Gastroesophageal sphincter (tissue), 4 donors: ENCODE data around the gene SATB1. TPM values are rescaled to one million over a fixed set of nuclear protein-coding genes. Genes with fewer than 3 reads are reported as not detected.

ENCODE experiments used
- ATAC-seq: fragments of 150-250 bp; one replicate; pipeline ENCODE4 v1.9.1; 2016; ENCODE audit warnings: mild to moderate bottlenecking, moderate library complexity
- H3K27ac ChIP-seq, 4 donors: fragments of 200-600 bp; sonication (generic) in 3 of 4; 1 replicate in 3 of 4; 2 replicates in 1 of 4; pipeline ENCODE4 v1.5.1; 2016 to 2019
- H3K27me3 ChIP-seq: fragments of 200-600 bp; sonication (generic); one replicate; pipeline ENCODE4 v1.5.1; 2019
- H3K36me3 ChIP-seq, 2 donors: fragments of 200-600 bp; sonication (generic); one replicate each; pipeline ENCODE4 v1.5.1; 2019; ENCODE audit warnings: control low read depth in 1 of 2
- H3K4me1 ChIP-seq, 3 donors: fragments of 200-600 bp; sonication (generic); 1 replicate in 2 of 3; 2 replicates in 1 of 3; pipeline ENCODE4 v1.5.1; 2016 to 2019; ENCODE audit warnings: control low read depth in 2 of 3
- H3K4me3 ChIP-seq, 2 donors: fragments of 200-600 bp; sonication (generic); one replicate each; pipeline ENCODE4 v1.5.1; 2019; ENCODE audit warnings: mild to moderate bottlenecking in 1 of 2, moderate library complexity in 1 of 2
- H3K9me3 ChIP-seq, 3 donors: fragments of 200-600 bp; sonication (generic); one replicate each; pipeline ENCODE4 v1.5.1; 2017 to 2019; ENCODE audit warnings: control low read depth in 2 of 3
- EP300 ChIP-seq: sonication (generic); formaldehyde crosslinking; IDR thresholded peaks from one replicate; pipeline ENCODE4 v1.6.1; 2017; ENCODE audit warnings: antibody characterized with exemption, mild to moderate bottlenecking
- POLR2A ChIP-seq, 2 donors: fragments of 450-650 bp; IDR thresholded peaks; one replicate each; pipeline ENCODE4 v1.6.1; 2017; ENCODE audit warnings: antibody characterized with exemption in 2 of 2, mild to moderate bottlenecking in 2 of 2, moderate library complexity in 1 of 2
- POLR2AphosphoS5 ChIP-seq: sonication (generic); formaldehyde crosslinking; IDR thresholded peaks from one replicate; pipeline ENCODE4 v1.6.1; 2017; ENCODE audit warnings: antibody characterized with exemption
- WGBS, 2 donors: methylation state at CpG; one replicate each; pipeline ENCODE4 v1.1.5; 2018; ENCODE audit warnings: low coverage in 1 of 2; 5-methylcytosine and 5-hydroxymethylcytosine counted together
- total RNA-seq, 4 donors: library from RNA; depleted of rRNA; stranded (reverse); fragments of >200 nt; gene quantifications; one replicate each; pipeline ENCODE4 v1.1.0, GENCODE V29; 2016
- TF ChIP-seq, protein P1 (sequence below), 4 experiments: fragments of 200-600 bp in 2 of 4; fragments of 450-650 bp in 2 of 4; sonication (generic) in 1 of 4; IDR thresholded peaks; one replicate each; pipeline ENCODE4 v1.5.1; 2017 to 2019; ENCODE audit warnings: antibody characterized with exemption in 4 of 4, mild to moderate bottlenecking in 2 of 4, moderate library complexity in 2 of 4

The SATB1 gene
- total RNA-seq, 4 donors from 2014 or later, result 41.5 to 61.2 (median 48.7) TPM

- WGBS, 2 donors, result 93 to 98% methylated on average over 4 of the region's 4 CpGs
- ATAC-seq, result no peak
- H3K27ac ChIP-seq, result no peak overlapping the region
- TF ChIP-seq, protein P1, sequence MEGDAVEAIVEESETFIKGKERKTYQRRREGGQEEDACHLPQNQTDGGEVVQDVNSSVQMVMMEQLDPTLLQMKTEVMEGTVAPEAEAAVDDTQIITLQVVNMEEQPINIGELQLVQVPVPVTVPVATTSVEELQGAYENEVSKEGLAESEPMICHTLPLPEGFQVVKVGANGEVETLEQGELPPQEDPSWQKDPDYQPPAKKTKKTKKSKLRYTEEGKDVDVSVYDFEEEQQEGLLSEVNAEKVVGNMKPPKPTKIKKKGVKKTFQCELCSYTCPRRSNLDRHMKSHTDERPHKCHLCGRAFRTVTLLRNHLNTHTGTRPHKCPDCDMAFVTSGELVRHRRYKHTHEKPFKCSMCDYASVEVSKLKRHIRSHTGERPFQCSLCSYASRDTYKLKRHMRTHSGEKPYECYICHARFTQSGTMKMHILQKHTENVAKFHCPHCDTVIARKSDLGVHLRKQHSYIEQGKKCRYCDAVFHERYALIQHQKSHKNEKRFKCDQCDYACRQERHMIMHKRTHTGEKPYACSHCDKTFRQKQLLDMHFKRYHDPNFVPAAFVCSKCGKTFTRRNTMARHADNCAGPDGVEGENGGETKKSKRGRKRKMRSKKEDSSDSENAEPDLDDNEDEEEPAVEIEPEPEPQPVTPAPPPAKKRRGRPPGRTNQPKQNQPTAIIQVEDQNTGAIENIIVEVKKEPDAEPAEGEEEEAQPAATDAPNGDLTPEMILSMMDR (IDR thresholded peaks at IDR 0.05), result no peak
- TF ChIP-seq POLR2A (IDR thresholded peaks at IDR 0.05) (no peak), POLR2AphosphoS5 (no peak), EP300 (no peak)
- no peaks in the 10 kb centered on the region for H3K9me3 ChIP-seq
- H3K36me3 ChIP-seq, result peaks cover 0 to 29% of the 10 kb centered on the region in 2 donors
- no peak overlapping the region for H3K4me3 ChIP-seq
- no peaks in the 10 kb centered on the region for H3K27me3 ChIP-seq
- no peaks in the 10 kb centered on the region for H3K4me1 ChIP-seq
Observed at GRCh38 chr3:18385706-18386105, 39.4 kb downstream of the SATB1 start.

DNA sequence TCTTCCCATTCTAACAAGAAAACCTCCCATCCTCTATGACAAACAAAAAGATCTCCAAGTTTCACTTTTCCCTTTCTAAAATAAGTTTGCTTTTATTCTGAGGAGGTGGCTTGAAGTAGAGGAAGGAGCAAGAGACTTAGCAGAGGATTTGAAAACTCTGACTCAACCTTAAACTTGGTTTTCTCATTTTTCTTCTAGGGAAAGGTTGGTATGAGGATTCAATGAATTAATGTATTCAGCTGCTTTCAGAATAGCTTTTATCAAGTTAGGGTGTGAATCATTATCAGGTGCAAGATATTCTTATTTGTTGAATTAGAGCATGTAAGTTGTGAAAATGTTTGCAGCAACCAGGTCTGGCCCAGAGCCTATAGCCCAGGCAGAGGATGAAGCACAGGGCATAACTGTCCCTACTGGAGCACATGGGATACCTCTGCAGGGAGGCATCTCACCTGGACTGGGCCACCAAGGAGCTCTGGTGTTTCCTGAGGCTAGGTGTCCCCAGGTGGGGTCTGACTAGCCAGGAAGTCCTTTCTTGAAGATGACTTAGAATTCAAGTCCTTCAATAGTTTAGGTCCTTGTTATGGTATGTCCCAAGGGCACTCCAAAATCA lies 42.3 kb downstream of the SATB1 start:
- Histone ChIP-seq H3K27me3 (no peaks in the 10 kb centered on the region), H3K4me3 (no peak overlapping the region), H3K4me1 (peaks cover 0 to 6% (median 0%) of the 10 kb centered on the region in 3 donors), H3K36me3 (peaks cover 0 to 29% of the 10 kb centered on the region in 2 donors), H3K9me3 (no peaks in the 10 kb centered on the region), H3K27ac (no peak overlapping the region)
- ATAC-seq, result no peak
- TF ChIP-seq POLR2A (IDR thresholded peaks at IDR 0.05) (no peak), POLR2AphosphoS5 (no peak)

DNA sequence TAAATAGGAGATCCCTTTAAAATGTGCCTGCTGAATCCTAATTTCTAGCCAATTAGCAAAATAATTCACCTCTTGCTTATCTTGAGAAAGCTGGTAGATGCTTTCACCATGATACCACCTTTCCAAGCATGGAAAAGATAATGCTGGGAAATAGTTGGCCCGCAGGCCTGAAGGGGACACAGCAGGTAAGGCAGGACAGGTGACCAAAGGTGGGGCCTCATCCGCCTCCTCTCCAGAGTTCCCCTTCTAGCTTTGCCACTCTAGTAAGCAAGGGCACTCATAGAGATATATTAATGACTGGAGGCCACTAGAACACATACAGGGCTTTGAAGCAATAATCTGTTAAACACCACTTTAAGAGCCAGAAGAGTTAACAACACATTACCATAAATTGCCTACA lies 45.5 kb downstream of the SATB1 start:
- H3K4me1 ChIP-seq, result peaks cover 0 to 6% (median 0%) of the 10 kb centered on the region in 3 donors
- peaks cover 0 to 35% of the 10 kb centered on the region in 2 donors for H3K36me3 ChIP-seq
- no peaks in the 10 kb centered on the region for H3K9me3 ChIP-seq
- WGBS, 2 donors, result 92% methylated on average over 2 of the region's 2 CpGs; no CpG with 5 or more reads in 1 of the 2 donors
- H3K27ac ChIP-seq, result no peak overlapping the region
- ATAC-seq, result no peak
- TF ChIP-seq POLR2A (IDR thresholded peaks at IDR 0.05), result no peak
- TF ChIP-seq POLR2AphosphoS5, result no peak
- no peak for TF ChIP-seq EP300
- TF ChIP-seq, protein P1 (IDR thresholded peaks at IDR 0.05), result no peak
- no peaks in the 10 kb centered on the region for H3K27me3 ChIP-seq
- no peak overlapping the region for H3K4me3 ChIP-seq

- Histone ChIP-seq H3K9me3 (no peaks in the 10 kb centered on the region), H3K27ac (no peak overlapping the region), H3K4me3 (no peak overlapping the region), H3K27me3 (no peaks in the 10 kb centered on the region), H3K36me3 (peaks cover 0 to 45% of the 10 kb centered on the region in 2 donors), H3K4me1 (peaks cover 0 to 6% (median 0%) of the 10 kb centered on the region in 3 donors)
- 72 to 96% methylated on average over 2 of the region's 2 CpGs for WGBS, 2 donors
- ATAC-seq, result no peak
- TF ChIP-seq POLR2A (IDR thresholded peaks at IDR 0.05), result no peak
- TF ChIP-seq, protein P1 (IDR thresholded peaks at IDR 0.05), result no peak
- no peak for TF ChIP-seq POLR2AphosphoS5
- no peak for TF ChIP-seq EP300
Observed at GRCh38 chr3:18378218-18378617, 46.9 kb downstream of the SATB1 start.

GRCh38 chr3:18376682-18377081 lies 48.5 kb downstream of the SATB1 start:
- WGBS, 2 donors, result 81 to 96% methylated on average over 3 of the region's 3 CpGs
- no peaks in the 10 kb centered on the region for H3K9me3 ChIP-seq
- TF ChIP-seq, protein P1 (IDR thresholded peaks at IDR 0.05), result no peak
- no peaks in the 10 kb centered on the region for H3K27me3 ChIP-seq
- H3K36me3 ChIP-seq, result peaks cover 0 to 44% of the 10 kb centered on the region in 2 donors
- peaks cover 0 to 6% (median 0%) of the 10 kb centered on the region in 3 donors for H3K4me1 ChIP-seq
- no peak overlapping the region for H3K27ac ChIP-seq
- H3K4me3 ChIP-seq, result no peak overlapping the region
- ATAC-seq, result no peak
